Forelimb muscle (tissue), 1 donor: Measurements from ENCODE around the gene S100A7. TPM values are rescaled to one million over a fixed set of nuclear protein-coding genes. Genes with fewer than 3 reads are reported as not detected.
"Not testable (repeated sequence)": the region's sequence is repeated elsewhere in the genome, so short reads cannot be mapped to it uniquely, and the experiment has no call there.

Experiments
- DNase-seq: peaks from one replicate; pipeline ENCODE4 v3.0.0-alpha.2; 2013; ENCODE audit warnings: low read depth
- polyA plus RNA-seq: library from polyadenylated mRNA; unstranded; fragments of 120-200 nt; gene quantifications from one replicate; pipeline ENCODE4 v1.2.1, GENCODE V29; 2013; ENCODE audit not compliant: insufficient read length

S100A7 gene
- polyA plus RNA-seq, 1 donor: not detected

DNA sequence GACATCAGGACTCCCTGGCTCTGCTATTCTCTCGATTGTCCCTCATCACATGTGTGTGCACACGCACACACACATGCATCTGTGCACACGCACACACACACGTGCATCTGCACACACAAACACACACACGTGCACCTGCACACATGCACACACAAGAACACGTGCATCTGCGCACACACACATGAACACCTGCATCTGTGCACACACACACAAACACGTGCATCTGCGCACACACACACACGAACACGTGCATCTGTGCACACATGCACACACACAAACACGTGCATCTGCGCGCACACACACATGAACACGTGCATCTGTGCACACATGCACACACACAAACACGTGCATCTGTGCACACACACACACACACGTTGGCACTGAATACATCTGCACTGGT, 29.4 kb downstream of the S100A7 start:
- DNase-seq: no peak

DNA sequence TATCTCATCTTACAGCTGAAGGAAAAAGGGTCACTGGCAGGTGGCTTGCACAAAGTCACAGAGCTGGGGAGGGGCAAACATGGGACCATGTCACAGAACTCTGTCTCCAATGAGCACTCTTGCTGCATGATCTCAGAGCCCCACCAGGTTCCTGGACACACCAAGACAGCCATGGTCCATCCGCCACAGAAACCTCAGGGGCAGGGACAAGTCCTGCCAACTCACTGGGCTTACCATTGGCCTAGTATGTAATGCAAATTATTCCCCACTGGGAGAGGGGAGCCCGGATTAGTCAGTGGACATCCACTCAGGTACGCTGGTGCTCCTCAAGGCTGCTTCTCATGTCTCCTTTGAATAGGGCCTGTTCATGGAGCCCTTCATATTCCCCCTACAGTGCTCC, 29.9 kb downstream of the S100A7 start:
- DNase-seq: no peak

DNA sequence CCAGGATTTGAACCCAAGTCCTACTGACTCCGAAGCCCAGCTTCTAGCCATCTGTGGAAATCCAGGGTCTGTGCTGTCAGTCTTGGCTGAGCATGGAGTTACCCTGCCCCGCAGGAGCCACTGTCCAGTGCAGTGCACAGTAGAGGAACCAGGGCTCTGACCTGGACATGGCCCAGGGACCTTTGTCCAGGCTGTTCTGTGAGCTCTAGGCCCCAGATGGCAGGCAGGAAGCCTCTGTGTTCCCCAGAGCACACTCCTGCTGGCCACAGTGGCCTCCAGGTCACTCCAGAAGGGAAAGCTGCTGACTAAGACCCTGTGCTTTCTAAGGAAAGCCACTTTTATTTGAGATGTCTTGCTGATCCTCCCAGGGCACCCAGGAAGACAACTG, 30.3 kb downstream of the S100A7 start:
- no peak for DNase-seq

DNA sequence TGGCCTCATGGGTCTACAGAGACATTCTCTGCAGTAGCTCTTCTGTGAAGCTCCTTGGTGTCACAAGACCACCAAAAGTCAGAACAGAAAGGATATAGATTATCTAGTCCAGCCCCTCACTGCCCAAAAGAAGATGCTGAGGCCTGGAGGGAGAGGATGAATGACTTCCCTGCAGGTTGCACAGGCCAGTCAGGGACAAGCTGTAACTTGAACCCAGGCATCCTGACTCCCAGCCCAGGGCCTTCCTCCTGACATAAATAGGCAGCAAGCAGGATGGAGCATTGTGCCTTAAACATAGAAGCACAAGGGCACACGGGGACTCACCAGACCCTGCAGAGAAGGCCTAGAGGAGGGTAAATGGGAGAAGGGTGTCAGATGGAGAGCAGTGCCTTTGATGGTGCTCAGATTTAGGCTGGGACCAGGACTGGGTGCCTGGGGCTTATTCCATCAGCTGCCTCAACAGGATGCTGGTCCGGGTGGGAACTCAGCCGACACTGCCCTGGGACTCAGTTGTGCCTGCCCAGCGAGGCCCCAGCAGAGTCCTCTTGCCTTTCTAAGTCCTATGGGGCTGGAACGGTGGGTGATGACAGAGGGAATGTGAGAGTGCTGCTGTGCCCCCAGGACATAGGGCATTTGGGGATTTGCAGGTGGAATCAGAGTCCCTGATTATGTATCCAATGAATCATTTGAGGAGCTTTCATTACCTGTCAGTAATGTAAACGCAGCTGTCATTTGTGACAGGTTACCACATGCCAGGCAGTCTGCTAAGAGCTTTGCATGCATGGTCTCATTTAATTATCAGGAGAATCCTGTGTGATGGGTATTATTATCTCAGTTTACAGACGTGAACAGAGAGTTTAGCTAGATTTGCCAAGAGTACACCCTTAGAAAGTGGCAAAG, 30.9 kb downstream of the S100A7 start:
- no peak for DNase-seq

DNA sequence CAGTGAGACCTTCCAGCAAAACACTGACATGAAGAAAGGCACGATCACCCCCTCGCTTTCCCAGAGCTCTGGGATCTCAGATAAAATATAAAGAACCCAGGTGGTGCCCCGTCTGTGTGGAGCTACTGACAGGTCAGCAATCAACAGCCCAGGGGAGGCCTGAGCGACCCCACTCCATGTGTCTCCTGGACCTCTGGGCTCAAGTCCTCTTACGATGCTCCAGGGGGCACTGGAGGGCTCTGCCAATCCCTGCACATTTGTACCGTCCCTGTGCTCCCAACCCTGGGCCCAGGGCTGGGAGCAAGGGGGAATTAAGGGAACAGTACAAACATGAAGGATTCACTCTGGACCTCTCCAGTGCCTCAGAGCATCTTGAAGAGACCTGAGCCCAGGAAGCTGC, 31.7 kb downstream of the S100A7 start:
- DNase-seq: no peak

DNA sequence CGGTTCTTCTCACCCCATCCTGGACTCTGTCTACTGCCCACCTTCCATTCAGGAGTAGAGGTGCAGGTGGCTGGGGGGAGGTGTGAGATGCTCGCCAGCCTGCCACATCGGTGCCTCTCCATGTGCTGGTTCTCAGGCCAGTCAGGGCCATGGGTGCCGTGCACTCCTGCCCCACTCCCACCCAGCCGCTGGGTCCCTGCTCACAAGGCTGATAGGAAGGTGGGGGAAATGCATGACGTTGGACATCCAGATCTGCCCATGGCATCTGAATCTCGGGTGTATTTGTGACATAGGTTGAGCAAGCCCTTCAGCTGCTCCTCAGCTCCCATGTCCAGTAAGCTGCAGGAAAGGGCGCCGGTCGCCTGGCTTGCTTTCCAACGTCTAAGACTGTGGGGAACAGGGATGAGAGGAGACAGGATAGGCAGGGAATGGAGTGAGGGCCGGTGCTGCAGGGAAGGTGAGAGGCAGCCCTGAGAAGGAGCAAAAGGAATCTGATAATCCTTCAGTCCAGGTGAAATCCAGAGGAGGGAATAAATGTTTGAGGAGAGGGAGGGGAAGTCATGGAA, 32.3 kb downstream of the S100A7 start:
- no peak for DNase-seq

DNA sequence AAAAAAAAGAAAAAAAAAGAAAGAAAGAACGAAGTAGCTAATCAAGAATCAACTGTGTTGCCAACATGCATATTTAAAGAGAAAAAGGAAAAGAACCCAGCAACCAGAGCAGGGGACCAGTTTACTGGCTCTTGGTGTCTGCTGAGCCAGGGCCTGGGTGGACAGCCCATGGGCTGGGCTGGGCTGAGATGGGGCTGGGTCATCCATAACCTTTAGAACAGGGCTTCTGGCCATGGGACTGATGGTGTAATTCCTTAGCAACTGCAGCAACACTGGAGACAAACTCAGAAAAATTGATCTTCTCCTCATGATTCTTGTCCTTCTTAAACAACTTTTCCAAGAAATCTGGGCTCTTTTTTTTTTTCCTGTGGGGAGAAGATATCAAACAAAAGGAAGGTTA, 33.6 kb downstream of the S100A7 start:
- no peak for DNase-seq

DNA sequence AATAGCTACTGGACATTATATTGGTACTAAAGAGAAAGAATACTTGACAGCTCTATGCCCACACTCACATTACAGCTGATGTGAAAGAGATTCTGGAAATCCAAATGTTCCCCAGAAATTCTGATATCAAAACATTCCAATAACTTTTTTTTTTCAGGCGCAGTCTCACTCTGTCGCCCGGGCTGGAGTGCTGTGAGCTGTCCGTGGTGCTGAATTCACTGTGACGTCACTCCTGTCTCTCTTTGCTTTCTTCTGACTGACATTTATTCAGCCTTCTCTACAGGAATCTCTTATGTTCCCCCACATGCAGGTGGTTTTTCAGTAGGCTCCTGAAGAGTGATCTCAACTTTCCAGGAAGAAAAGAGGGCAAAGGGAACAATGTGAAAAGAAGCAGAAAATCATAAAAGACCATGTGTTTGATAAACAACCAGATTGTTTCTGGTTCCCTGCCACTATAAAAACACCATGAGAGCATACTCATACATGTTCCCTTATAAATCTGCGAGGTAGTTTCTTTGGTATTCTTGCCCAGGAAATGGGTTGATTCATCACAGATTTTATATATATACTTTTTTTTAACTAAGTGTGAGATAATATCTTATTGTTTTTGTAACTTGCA, 37.9 kb downstream of the S100A7 start:
- DNase-seq: peak; percentile 62

DNA sequence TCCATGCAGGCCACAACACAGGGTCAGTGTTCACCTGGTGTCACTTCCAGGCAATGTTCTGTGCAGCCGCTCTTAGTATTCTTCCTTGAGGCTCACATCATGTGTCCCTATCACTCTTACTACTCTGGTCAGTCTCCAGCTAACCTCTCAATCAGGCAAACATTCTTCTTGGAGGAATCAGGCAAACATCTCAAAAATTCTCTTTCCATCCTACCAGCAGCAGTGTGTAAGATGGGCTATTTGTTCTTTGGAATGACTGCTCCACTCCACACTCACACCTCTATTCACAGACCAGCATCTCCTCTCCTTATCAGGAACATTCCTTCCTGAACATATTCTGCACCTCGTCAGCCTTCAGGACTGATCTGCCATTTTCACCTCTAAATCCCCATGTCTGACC, 40.1 kb downstream of the S100A7 start:
- DNase-seq: no peak

DNA sequence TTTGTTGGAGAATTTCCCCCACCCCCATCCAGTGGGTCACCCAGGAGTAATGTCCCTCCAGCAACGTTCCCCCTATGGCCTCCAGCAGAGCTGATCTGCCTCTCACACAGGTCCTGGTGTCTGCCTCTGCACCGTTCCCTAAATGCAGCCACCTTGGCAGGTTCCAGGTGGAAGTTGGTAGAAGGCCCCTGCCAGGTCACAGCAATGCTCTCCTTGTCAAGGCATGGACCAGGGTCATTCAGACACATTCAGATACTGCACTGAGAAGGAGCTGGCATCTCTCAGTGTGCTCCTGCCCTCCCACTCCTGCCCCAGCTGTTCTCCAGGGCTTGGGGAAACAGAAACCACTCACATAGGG, 41.0 kb downstream of the S100A7 start:
- not testable (repeated sequence) for DNase-seq

DNA sequence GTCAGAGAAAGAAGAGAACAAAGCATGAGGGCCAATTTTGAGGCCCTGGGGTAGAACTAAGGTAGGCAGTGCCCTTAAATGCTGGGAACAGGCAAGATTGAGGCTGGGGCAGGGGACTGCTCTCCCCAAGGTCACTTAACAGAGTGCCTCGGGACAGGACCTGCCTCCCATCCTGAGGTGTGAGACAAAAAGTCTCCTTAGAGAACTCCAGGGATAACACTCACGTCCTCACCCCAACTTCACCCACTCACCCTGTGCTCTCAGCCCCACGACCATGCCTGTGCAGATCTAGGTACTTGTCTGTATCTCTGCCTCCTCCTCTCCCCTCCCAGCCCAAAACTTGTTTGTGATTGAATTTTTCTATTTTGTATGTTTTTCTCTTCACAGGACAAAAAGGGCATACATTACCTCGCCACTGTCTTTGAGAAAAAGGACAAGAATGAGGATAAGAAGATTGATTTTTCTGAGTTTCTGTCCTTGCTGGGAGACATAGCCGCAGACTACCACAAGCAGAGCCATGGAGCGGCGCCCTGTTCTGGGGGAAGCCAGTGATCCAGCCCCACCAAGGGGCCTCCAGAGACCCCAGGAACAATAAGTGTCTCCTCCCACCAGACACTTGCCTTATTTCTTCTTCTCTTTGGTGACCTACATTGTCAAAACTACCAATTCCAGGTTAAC, 41.6 kb downstream of the S100A7 start:
- DNase-seq: not testable (repeated sequence)

DNA sequence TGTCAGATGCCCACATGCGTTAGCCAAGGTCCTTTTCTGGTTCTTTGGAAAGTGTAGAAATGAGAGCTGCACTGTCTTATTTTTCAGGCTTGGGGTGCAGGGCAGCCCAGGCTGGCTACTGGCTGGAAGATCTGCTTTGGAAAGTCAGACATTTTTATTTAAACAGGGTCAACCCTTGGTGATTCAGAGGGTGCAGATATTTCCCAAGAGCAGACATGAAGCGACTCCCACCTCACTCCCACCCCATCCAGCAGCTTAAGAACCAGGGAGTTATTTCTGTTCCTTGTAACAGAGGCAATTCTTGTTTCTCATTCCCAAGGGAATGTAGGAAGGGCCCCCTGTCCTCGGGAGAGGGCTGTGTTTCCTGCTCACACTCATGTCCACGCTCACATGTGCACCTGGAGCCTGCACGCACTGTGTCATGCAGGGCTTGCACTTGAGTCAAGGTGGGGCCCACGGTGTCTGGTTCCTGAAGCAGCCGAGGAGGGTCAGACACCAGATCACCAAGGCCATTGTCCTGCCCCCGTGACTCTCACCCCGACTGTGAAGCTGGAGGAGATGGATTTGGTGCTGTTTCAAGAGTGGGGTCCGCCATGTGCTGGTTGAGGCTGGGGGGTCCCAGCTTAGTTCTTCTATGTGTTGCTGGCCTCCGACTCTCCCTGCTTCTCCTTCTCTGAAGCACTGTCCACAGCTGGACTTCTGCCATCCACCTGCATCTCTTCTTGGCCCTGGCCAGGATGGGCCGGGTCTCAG, 43.1 kb downstream of the S100A7 start:
- no peak for DNase-seq

DNA sequence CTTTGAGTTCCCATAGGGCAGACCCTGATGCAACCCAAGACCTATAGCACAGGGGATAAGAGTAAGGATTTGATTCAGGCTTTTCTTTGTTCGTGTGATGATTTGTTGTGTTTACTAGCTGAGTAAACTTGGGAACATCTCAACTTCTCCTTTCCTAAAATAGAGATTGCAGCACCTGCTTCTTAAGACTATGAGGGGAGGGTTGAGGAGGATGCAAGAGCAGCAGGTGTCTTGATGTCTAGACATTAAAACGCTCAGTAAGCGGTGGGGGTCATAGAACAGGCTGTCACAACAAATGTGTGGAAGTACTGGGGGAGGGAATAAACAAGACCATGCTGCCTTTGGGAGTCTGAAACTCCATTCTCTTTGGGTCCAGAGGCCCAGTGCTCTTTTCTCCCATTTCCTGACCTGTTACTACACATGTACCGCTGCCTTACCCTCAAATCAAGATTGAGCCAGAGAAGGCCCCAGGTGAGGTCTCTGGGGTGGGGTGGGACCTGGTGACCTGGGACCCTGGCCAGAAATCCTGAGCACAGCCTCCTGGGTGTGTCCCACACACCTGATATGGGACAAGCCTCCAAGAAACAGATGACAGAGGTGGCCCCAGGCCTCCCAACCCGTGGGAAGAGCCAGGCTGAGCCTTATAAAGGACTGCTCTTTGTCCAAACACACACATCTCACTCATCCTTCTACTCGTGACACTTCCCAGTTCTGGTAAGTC, 44.4 kb downstream of the S100A7 start, which contains the start of gene S100A7A:
S100A7A (plus strand) TSS at position 671 of the 721 bp plus-strand sequence. CDS start 1,563 bp downstream, outside the sequence.
- DNase-seq: no peak

DNA sequence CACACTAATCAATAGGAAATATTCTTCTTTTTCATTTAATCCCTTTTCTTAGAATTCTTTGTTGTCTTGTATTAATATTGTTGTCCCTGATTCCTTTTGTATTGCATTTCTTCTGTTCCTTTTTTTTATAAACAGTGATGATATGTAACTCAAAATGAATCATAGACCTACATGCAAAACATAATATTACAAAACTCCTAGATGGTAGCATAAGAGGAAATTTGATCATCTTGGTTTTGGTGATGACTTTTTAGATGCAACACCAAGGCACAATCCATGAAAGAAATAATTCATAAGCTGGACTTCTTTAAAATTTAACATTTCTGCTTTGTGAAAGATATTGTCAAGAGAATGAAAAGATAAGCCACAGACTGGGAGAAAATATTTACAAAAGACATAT, 46.5 kb downstream of the S100A7 start:
- DNase-seq: not testable (repeated sequence)

Other genes starting within 250 kb of the S100A7 start
- not detected for gene PRR9, start 243.1 kb downstream of the S100A7 start, polyA plus RNA-seq
- not detected for gene LORICRIN, start 201.0 kb downstream of the S100A7 start, polyA plus RNA-seq
- not detected for gene PGLYRP3, start 147.7 kb downstream of the S100A7 start, polyA plus RNA-seq
- not detected for gene PGLYRP4, start 111.8 kb downstream of the S100A7 start, polyA plus RNA-seq
- gene S100A9, start 102.8 kb downstream of the S100A7 start, polyA plus RNA-seq: 21.2 TPM
- gene S100A12, start 85.0 kb downstream of the S100A7 start, polyA plus RNA-seq: 2.7 TPM
- gene S100A8, start 69.6 kb downstream of the S100A7 start, polyA plus RNA-seq: 16.1 TPM
- gene S100A7A, start 44.1 kb downstream of the S100A7 start, polyA plus RNA-seq: not detected
- gene S100A6, start 75.3 kb upstream of the S100A7 start, polyA plus RNA-seq: 191 TPM
- gene S100A5, start 80.3 kb upstream of the S100A7 start, polyA plus RNA-seq: 0.27 TPM
- gene S100A4, start 85.2 kb upstream of the S100A7 start, polyA plus RNA-seq: 188 TPM
- gene S100A3, start 88.6 kb upstream of the S100A7 start, polyA plus RNA-seq: 0.77 TPM
- 2.0 TPM for gene S100A2, start 105.2 kb upstream of the S100A7 start, polyA plus RNA-seq
- gene S100A16, start 152.5 kb upstream of the S100A7 start, polyA plus RNA-seq: 43.0 TPM
- 0.18 TPM for gene S100A14, start 155.7 kb upstream of the S100A7 start, polyA plus RNA-seq
- gene S100A13, start 166.9 kb upstream of the S100A7 start, polyA plus RNA-seq: 74.0 TPM
- gene S100A1, start 167.8 kb upstream of the S100A7 start, polyA plus RNA-seq: 8.1 TPM
- gene CHTOP, start 173.4 kb upstream of the S100A7 start, polyA plus RNA-seq: 98.0 TPM
- 50.7 TPM for gene SNAPIN, start 198.1 kb upstream of the S100A7 start, polyA plus RNA-seq
- 159 TPM for gene ILF2, start 210.3 kb upstream of the S100A7 start, polyA plus RNA-seq
- 12.7 TPM for gene NPR1, start 218.0 kb upstream of the S100A7 start, polyA plus RNA-seq